Activated CD8-positive, alpha-beta T cell treated with anti-CD3 and anti-CD28 coated beads for 36 hours (primary cell): Measurements from ENCODE around the gene PPP1R18. TPM values are rescaled to one million over a fixed set of nuclear protein-coding genes. Genes with fewer than 3 reads are reported as not detected.
"Not testable (repeated sequence)": the region's sequence is repeated elsewhere in the genome, so short reads cannot be mapped to it uniquely, and the experiment has no call there.

Experiments
- ATAC-seq: fragments of 200-7000 bp; cut with Tn5 transposase; one replicate; pipeline ENCODE4 v1.10.0; 2021; ENCODE audit warnings: mild to moderate bottlenecking, moderate library complexity
- CTCF ChIA-PET: fragments of 350-600 bp; sonication (Branson Sonifier 250); formaldehyde crosslinking; loops from one replicate; lab custom pipeline; 2021; ENCODE audit warnings: antibody characterized with exemption; lab: Charles Lee
- POLR2A ChIA-PET: fragments of 350-600 bp; sonication (Branson Sonifier 250); formaldehyde crosslinking; loops from one replicate; lab custom pipeline; 2021; ENCODE audit warnings: antibody characterized with exemption; lab: Charles Lee
- DNase-seq: peaks from one replicate; pipeline ENCODE4 v3.0.0-alpha.2; 2020
- H3K27ac Mint-ChIP-seq: one replicate; pipeline ENCODE4 v1.8.0; 2021; ENCODE audit warnings: mild to moderate bottlenecking, mixed read lengths
- H3K27me3 Mint-ChIP-seq: one replicate; pipeline ENCODE4 v1.8.0; 2021; ENCODE audit warnings: mixed read lengths
- H3K36me3 Mint-ChIP-seq: one replicate; pipeline ENCODE4 v1.8.0; 2021; ENCODE audit warnings: low read depth, mixed read lengths
- H3K4me1 Mint-ChIP-seq: one replicate; pipeline ENCODE4 v1.8.0; 2021; ENCODE audit warnings: low read depth, mixed read lengths
- H3K4me3 Mint-ChIP-seq: one replicate; pipeline ENCODE4 v1.8.0; 2021; ENCODE audit warnings: mild to moderate bottlenecking, moderate library complexity, mixed read lengths
- H3K9me3 Mint-ChIP-seq: one replicate; pipeline ENCODE4 v1.8.0; 2021; ENCODE audit warnings: mixed read lengths
- CTCF ChIP-seq: fragments of 200-600 bp; IDR thresholded peaks from one replicate; pipeline ENCODE4 v1.8.0; 2022; ENCODE audit warnings: antibody characterized with exemption, mild to moderate bottlenecking
- intact Hi-C: fragments of 100-400 bp; cut with micrococcal nuclease; formaldehyde crosslinking; loops from one replicate; pipeline ENCODE4 v1.10.0; 2022
- total RNA-seq, 2 experiments: library from RNA; stranded (reverse); gene quantifications; one replicate each; pipeline ENCODE4 v1.2.3, GENCODE V29; 2021

Gene PPP1R18
- total RNA-seq, 2 experiments from 2014 or later = 174 to 177 TPM

- intact Hi-C loops = no loop called here
- Mint-ChIP-seq H3K36me3 (peaks cover 74% of the 10 kb centered on the region), H3K27me3 (no peaks in the 10 kb centered on the region), H3K4me3 (peak overlapping the region; percentile 80), H3K4me1 (peaks cover 36% of the 10 kb centered on the region), H3K27ac (peak overlapping the region; percentile 84), H3K9me3 (no peaks in the 10 kb centered on the region)
- CTCF ChIA-PET = interaction anchor here (1.8 to 25.8 kb wide), 3 partner anchors 10 to 48 kb away, joined by 4 to 704 read pairs (median 54); partner anchors contain the start of genes DHX16 and IER3
- POLR2A ChIA-PET = interaction anchor here (0.7 to 22.1 kb wide), 11 partner anchors 9 to 234 kb away, joined by 3 to 500 read pairs (median 4); partner anchors contain the start of genes ATAT1, DHX16, MRPS18B and PPP1R10
- ATAC-seq (no peak), DNase-seq (no peak)
- no peak for TF ChIP-seq CTCF
Observed at GRCh38 chr6:30724906-30725667, 38.6 kb upstream of the PPP1R18 start.

- ATAC-seq, H3K27me3 Mint-ChIP-seq, DNase-seq, intact Hi-C loops, H3K9me3 Mint-ChIP-seq: not testable (repeated sequence)
- ChIA-PET POLR2A (interaction anchor here (0.7 to 22.1 kb wide), 10 partner anchors 10 to 233 kb away, joined by 3 to 500 read pairs (median 4); partner anchors contain the start of genes ATAT1, DHX16, MRPS18B and NRM), CTCF (interaction anchor here (1.1 to 25.8 kb wide), 6 partner anchors 11 to 231 kb away, joined by 3 to 704 read pairs (median 6); partner anchors contain the start of genes DHX16 and IER3)
- Mint-ChIP-seq H3K36me3 (peaks cover 68% of the 10 kb centered on the region), H3K4me1 (peaks cover 38% of the 10 kb centered on the region), H3K27ac (peak overlapping the region; percentile 84), H3K4me3 (peak overlapping the region; percentile 80)
Observed at GRCh38 chr6:30723843-30724741, 37.6 kb upstream of the PPP1R18 start.

- ATAC-seq, intact Hi-C loops, DNase-seq, H3K27me3 Mint-ChIP-seq, H3K9me3 Mint-ChIP-seq: not testable (repeated sequence)
- Mint-ChIP-seq H3K36me3 (peaks cover 68% of the 10 kb centered on the region), H3K4me1 (peaks cover 44% of the 10 kb centered on the region), H3K4me3 (peak overlapping the region; percentile 80), H3K27ac (peak overlapping the region; percentile 100)
- ChIA-PET POLR2A (interaction anchor here (0.6 to 22.1 kb wide), 15 partner anchors 10 to 161 kb away, joined by 3 to 500 read pairs (median 6); partner anchors contain the start of genes DDR1, DHX16, FLOT1 and IER3), CTCF (interaction anchor here (0.6 to 25.8 kb wide), 22 partner anchors 7 to 356 kb away, joined by 3 to 704 read pairs (median 4); partner anchors contain the start of genes DHX16, MRPS18B, NRM and PPP1R10)
Observed at GRCh38 chr6:30723159-30723842, 36.9 kb upstream of the PPP1R18 start.

GRCh38 chr6:30722280-30723112 lies 36.1 kb upstream of the PPP1R18 start:
- ChIA-PET POLR2A (interaction anchor here (0.8 to 22.1 kb wide), 24 partner anchors 9 to 357 kb away, joined by 3 to 500 read pairs (median 4); partner anchors contain the start of genes DDR1, DHX16, FLOT1 and IER3), CTCF (interaction anchor here (0.6 to 25.8 kb wide), 30 partner anchors 8 to 365 kb away, joined by 3 to 704 read pairs (median 4); partner anchors contain the start of genes DHX16, MRPS18B, NRM and PPP1R10)
- peak; percentile 100 for TF ChIP-seq CTCF
- DNase-seq (peak; percentile 90), ATAC-seq (no peak)
- Mint-ChIP-seq H3K36me3 (peaks cover 64% of the 10 kb centered on the region), H3K4me1 (peaks cover 43% of the 10 kb centered on the region), H3K9me3 (no peaks in the 10 kb centered on the region), H3K27ac (peak overlapping the region; percentile 100), H3K4me3 (peak overlapping the region; percentile 80), H3K27me3 (no peaks in the 10 kb centered on the region)
- intact Hi-C loops = no loop called here

- H3K27me3 Mint-ChIP-seq, ATAC-seq, intact Hi-C loops, H3K9me3 Mint-ChIP-seq, DNase-seq: not testable (repeated sequence)
- H3K27ac Mint-ChIP-seq = peak overlapping the region; percentile 100
- H3K4me3 Mint-ChIP-seq = peak overlapping the region; percentile 80
- ChIA-PET POLR2A (interaction anchor here (0.8 to 22.1 kb wide), 21 partner anchors 10 to 357 kb away, joined by 3 to 500 read pairs (median 4); partner anchors contain the start of genes DDR1, DHX16, FLOT1 and IER3), CTCF (interaction anchor here (0.7 to 25.8 kb wide), 24 partner anchors 8 to 365 kb away, joined by 3 to 704 read pairs (median 4); partner anchors contain the start of genes DHX16, MRPS18B, NRM and PPP1R10)
- peaks cover 65% of the 10 kb centered on the region for H3K36me3 Mint-ChIP-seq
- H3K4me1 Mint-ChIP-seq = peaks cover 44% of the 10 kb centered on the region
Observed at GRCh38 chr6:30722025-30722279, 35.5 kb upstream of the PPP1R18 start.
